Adrenal gland (tissue), 5 donors: Measurements from ENCODE around the gene TRIM10.

Experiments used
- POLR2A ChIP-seq, 2 donors: fragments of 450-650 bp; IDR thresholded peaks; one replicate each; pipeline ENCODE4 v1.6.1; 2017; ENCODE audit warnings: antibody characterized with exemption in 2 of 2, mild to moderate bottlenecking in 2 of 2, moderate library complexity in 1 of 2
- TF ChIP-seq, protein P1 (sequence below), 6 experiments: fragments of 450-650 bp in 4 of 6; fragments of 200-600 bp in 2 of 6; sonication (generic) in 1 of 6; IDR thresholded peaks; 1 replicate in 5 of 6; 2 replicates in 1 of 6; pipeline versions ENCODE4 v1.5.1 to v1.8.0; 2016 to 2021; ENCODE audit warnings: antibody characterized with exemption in 6 of 6, mild to moderate bottlenecking in 2 of 6, moderate library complexity in 1 of 6
- donor health status: DM: no; HTN: no; CAD: no.

DNA sequence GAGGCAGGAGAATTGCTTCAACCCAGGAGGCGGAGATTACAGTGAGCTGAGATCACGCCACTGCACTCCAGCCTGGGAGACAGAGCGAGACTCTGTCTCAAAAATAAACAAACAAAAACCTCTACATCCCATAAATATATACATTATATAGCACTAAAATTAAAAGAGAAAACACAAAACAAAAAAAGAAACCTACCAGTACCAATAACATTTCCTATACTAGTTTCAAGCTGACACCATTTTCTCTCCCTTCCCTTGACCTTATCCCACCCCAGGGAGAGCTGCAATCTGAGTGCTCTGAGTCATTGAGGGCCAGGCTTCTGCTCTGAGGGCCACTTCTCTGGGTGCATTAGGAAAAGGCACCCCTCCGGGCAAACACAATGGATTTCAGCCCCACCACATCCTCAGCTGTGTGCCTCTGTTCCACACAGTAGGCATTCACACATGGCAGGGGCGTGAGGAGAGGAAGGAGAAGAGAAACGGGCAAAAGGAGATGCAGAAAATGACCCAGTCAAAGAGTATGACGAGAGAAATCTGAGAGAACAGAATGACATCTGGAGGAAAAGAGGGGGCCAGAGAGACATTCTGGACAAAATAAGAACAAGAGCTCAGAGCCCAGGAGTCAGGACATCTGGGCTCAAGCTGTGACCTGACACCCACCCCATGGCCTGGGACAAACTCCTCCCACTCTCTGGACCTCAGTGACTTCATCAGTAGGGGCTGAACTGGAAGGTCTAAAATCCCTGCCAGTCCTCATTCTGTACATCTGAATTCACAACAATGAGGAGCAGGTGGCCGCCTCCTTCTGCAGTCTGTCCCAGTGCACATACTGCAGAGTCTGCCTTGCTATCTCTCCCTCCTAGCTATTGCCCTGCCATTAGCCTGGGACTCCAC lies 34.0 kb upstream of the TRIM10 start:
- TF ChIP-seq, protein P1, sequence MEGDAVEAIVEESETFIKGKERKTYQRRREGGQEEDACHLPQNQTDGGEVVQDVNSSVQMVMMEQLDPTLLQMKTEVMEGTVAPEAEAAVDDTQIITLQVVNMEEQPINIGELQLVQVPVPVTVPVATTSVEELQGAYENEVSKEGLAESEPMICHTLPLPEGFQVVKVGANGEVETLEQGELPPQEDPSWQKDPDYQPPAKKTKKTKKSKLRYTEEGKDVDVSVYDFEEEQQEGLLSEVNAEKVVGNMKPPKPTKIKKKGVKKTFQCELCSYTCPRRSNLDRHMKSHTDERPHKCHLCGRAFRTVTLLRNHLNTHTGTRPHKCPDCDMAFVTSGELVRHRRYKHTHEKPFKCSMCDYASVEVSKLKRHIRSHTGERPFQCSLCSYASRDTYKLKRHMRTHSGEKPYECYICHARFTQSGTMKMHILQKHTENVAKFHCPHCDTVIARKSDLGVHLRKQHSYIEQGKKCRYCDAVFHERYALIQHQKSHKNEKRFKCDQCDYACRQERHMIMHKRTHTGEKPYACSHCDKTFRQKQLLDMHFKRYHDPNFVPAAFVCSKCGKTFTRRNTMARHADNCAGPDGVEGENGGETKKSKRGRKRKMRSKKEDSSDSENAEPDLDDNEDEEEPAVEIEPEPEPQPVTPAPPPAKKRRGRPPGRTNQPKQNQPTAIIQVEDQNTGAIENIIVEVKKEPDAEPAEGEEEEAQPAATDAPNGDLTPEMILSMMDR (IDR thresholded peaks at IDR 0.05): no peak
- TF ChIP-seq POLR2A (IDR thresholded peaks at IDR 0.05): no peak
